Astrocyte of the cerebellum (primary cell): ENCODE results near the gene ALPP.

Experiments used
- DNase-seq: peaks from one replicate; pipeline ENCODE4 v3.0.0-alpha.2; 2011; ENCODE audit warnings: low read depth
- H3K4me3 ChIP-seq: 2 replicates; pipeline ENCODE4 v1.5.1; 2011; ENCODE audit warnings: mild to moderate bottlenecking, low read depth, low read length, moderate library complexity
- in situ Hi-C: cut with HindIII; loops from 2 replicates; pipeline ENCODE4 v1.10.0; 2017; ENCODE audit warnings: low sequenced_read_pairs
- TF ChIP-seq, protein P1 (sequence below): IDR thresholded peaks from 2 replicates; pipeline ENCODE4 v1.5.1; 2012; ENCODE audit warnings: low read length, low read depth, moderate library complexity, mild to moderate bottlenecking; ENCODE audit errors: missing control alignments

Gene ALPP

DNA sequence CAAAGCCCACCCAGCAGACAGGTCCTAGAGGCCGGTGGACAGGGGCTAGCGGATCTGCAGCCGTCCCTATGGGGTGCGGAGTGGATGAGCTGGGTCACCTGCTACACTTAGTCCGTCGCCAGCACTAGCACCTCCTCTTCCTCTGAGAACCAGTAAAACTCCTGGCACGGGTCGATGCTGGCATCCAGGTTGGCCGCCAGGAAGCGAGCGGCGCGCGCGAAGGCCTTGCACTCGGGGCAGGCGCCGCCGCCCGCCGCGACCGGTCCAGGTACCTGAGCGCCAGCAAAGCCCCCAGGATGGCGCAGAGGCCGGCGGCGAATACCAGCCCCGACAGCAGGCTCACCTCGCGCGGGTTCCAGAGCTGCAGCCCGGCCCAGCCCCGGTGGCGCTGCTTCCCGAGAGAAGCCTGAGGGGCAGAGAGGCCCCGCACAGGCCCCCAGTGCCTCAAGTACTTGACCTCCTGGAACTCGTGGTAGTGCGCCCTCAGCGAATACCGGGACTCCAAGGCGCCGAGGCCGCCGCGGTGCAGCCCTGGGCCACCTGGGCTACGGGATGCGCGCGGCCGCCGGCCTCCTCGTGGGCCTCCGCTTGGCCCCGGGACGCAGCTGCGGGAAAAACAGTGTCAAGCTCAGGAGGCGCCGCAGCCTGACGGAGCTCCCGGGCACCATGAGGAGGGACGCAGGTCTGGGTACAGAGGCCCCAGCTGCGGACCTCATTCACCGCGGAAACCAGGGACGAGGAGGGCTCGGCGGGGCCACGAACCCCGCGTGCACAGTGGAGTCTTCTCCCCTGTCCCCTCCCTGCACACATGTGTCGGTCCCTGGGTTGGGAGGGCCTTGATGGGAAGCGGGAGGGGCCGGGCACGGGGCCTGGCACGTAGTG, 27.5 kb upstream of the ALPP start:
- in situ Hi-C loops = no loop called here
- DNase-seq = no peak
- H3K4me3 ChIP-seq = no peak overlapping the region
- TF ChIP-seq, protein P1, sequence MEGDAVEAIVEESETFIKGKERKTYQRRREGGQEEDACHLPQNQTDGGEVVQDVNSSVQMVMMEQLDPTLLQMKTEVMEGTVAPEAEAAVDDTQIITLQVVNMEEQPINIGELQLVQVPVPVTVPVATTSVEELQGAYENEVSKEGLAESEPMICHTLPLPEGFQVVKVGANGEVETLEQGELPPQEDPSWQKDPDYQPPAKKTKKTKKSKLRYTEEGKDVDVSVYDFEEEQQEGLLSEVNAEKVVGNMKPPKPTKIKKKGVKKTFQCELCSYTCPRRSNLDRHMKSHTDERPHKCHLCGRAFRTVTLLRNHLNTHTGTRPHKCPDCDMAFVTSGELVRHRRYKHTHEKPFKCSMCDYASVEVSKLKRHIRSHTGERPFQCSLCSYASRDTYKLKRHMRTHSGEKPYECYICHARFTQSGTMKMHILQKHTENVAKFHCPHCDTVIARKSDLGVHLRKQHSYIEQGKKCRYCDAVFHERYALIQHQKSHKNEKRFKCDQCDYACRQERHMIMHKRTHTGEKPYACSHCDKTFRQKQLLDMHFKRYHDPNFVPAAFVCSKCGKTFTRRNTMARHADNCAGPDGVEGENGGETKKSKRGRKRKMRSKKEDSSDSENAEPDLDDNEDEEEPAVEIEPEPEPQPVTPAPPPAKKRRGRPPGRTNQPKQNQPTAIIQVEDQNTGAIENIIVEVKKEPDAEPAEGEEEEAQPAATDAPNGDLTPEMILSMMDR = no peak

DNA sequence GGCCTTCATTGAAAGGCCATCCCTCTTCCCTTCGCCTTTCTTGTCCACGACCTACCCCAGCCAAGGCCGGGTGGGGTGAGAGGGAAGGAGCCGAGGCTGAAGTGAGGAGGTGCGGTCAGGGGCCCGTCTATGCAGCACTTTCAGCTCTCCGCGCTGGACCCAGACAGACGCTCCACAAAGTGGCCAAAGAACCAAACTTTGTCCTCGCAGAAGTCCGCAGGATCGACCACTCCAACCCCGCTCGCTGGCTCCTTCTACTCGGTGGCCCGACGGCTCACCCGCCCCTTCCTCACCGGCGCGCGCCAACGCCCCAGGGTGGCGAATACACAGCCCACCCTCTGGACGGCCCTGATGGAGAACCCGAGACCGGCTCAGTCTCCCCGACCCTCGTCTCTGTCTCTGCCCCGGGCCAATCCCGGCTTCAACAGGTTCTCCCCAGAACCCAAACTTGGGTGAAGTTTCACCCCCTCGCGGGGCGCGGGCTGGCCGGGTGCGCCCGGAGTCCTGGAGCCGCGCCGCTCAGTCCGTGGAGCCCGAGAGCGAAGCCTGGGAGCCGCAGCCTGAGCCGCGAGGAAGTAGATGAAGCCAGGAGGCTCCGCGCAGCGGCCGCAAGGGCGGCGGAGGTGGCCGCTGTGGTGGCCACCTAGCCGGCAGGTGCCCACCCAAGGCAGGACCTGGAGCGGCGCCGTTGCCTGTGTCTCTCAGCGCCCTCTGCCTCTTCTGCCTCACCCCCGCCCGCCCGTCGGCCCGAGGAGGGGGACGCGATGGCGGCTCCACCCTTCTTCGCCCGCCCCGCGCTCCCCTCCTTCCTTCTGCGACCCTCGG, 26.7 kb upstream of the ALPP start:
- in situ Hi-C loops = no loop called here
- DNase-seq = no peak
- TF ChIP-seq, protein P1 = no peak
- no peak overlapping the region for H3K4me3 ChIP-seq

DNA sequence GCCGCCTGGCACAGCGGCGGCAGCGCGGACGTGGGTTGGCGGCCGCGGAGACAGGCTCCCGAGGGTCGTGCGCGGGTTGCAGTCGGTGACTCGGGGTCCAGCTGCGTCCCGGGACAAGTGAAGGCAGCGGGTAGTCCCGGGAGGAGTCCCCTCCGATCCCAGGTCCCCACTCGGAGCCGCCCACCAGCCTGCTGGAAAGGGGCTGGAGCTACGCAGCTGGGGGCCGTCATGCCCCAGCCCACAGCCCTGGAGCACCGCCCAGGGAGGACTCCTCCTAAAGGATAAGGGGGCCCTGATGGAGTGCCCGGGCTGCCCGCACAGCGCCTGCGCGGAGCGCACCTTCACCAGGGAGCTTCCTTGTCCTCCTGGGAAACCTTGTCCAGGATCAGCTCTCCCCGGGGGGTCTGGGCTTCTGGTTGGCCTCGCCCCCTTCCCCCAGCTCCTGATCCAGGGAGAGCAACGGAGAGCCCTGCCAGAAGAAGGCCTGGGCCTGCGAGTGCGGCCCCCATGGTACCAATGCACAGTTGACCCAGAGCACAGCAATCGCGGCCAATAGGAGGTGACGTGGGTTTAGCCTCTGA, 25.9 kb upstream of the ALPP start:
- in situ Hi-C loops = no loop called here

DNA sequence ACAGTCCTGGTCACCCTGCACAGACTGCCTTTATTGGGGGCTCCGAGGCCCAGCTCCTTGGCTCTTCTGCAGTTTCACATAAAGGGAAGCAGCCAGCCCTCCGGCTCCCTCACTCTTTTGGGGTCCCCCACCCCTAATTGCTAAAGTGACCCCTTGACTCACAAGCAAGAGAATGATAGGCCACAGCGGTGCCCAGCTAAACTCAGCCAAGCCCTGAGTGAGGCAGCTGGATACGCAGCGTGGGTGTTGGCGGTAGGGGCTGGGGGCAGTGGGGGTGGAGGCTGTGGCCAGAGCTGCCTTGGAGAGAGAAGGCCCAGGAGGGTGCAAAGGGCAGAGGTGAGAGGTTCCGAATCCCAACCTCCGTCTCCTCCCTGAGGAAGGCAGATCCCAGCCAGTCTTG, 25.5 kb upstream of the ALPP start:
- TF ChIP-seq, protein P1 = no peak
- in situ Hi-C loops = no loop called here
- no peak overlapping the region for H3K4me3 ChIP-seq
- no peak for DNase-seq

More for the DNA sequence above, 25.9 kb upstream of the ALPP start:
- TF ChIP-seq, protein P1 = no peak
- no peak for DNase-seq
- H3K4me3 ChIP-seq = no peak overlapping the region

DNA sequence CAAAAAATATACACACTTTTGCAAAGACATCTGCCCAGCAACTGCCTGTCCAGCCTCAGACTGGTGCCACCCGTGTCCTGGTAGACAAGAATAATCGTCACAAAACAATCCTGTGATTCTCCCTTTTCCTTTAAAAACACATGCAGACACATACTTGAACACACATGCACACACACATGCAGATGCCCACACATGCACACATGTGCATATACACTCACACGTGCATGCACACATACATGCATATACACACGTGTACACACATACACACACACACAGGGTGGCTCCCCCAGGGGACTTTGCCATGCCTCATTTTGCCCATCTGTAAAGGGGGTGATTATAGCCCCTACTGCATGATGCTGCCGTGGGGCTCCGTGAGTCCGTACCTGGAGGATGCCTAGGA, 24.9 kb upstream of the ALPP start:
- in situ Hi-C loops = no loop called here
- TF ChIP-seq, protein P1 = no peak
- no peak for DNase-seq
- H3K4me3 ChIP-seq = no peak overlapping the region

DNA sequence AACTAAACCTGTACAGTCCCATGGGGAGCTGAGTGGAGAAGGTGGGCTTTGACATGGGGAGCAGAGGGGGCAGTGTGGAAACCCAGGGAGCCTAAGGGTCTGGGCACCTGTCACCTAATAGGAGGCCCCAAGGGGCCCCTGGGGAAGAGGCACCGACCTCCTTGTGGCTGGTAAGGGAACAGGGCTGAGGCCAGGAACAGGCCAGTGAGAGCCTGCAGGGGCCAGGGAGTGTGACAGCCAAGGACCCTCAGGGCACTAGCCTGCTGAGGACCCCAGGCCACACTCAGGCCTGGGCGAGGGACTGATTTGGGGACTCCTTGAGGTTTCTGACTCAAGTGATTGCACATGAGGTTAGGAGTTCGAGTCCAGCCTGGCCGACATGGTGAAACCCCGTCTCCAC, 24.5 kb upstream of the ALPP start:
- TF ChIP-seq, protein P1 = no peak
- no peak for DNase-seq
- in situ Hi-C loops = no loop called here
- no peak overlapping the region for H3K4me3 ChIP-seq
